ENCODE measurements around the gene EPB41L1. TPM values are rescaled to one million over a fixed set of nuclear protein-coding genes. Genes with fewer than 3 reads are reported as not detected.

EPB41L1 gene
- total and polyA plus RNA-seq, 2 donors = 32.1 to 37.0 TPM

DNA sequence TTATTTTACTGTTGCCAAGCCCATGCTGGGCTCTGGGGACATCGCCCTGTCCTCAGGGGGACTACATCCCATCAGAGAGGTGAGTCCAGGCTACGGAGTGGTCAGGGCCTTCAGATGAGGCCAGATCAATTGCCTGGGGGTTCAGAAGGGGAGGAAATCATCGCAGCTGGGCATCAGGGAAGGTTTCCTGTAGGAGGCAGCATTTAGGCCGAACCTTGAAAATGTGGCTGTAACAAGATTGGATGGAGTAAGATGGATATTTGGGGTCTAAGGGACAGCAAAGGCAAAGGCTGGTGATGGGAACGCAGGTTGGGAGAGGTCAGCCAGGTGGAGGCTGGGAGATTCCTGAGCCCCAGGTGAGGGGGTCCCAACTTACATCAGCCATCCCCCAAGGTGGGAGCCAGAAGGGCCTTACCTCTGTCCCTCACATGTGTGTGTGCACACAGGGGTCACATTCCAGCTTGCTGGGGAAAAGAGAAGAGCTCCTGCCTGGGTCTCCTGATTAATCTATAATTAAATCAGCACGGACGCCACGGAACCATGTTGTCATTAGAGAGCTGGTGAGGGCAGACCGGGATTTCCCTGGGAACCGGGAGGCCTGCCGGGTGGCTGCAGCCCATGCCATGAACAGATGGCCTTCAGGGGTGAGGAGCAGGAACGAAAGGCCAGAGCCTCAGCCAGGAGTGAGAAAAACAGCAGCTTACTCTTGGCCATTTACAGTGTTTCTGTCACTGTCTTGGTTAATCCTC is 121.1 kb downstream of the EPB41L1 start:
- no peak for DNase-seq (ENCODE audit: extremely low spot score)
- 74% methylated on average over 12 of the region's 12 CpGs for WGBS
- Histone ChIP-seq H3K27ac (ENCODE audit: low read depth) (no peak overlapping the region), H3K4me3 (ENCODE audit: low read depth, low read length) (no peak overlapping the region), H3K4me1 (ENCODE audit: insufficient read depth) (no peaks in the 10 kb centered on the region), H3K36me3 (ENCODE audit: insufficient read depth) (no peaks in the 10 kb centered on the region)

- H3K4me3 ChIP-seq (ENCODE audit: low read depth, low read length) = no peak overlapping the region
- no peak overlapping the region for H3K27ac ChIP-seq (ENCODE audit: low read depth)
- 69% methylated on average over 9 of the region's 9 CpGs for WGBS
- no peaks in the 10 kb centered on the region for H3K36me3 ChIP-seq (ENCODE audit: insufficient read depth)
- no peaks in the 10 kb centered on the region for H3K4me1 ChIP-seq (ENCODE audit: insufficient read depth)
- no peak for DNase-seq (ENCODE audit: extremely low spot score)
Measured at GRCh38 chr20:36277546-36277945, 123.0 kb downstream of the EPB41L1 start.

DNA sequence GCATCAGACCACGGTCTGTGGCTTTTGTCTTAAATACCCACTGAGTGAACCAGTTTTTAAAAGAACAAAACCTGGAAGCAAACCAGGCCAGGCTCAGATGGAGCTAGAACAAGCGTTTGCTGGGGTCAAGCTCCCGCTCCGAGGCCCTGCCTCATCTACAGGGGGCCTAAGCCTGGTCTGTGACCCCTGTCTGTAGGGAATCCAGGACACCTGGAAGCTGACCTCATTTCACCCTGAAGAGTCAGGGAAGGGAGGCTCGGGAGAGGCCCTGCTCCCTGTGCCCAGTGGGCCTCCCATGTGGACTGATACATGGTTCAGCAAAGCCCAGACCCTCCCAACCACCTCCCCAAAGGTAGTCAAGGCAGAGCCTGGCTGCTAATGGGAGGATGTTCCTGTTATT is 124.8 kb downstream of the EPB41L1 start:
- 68% methylated on average over 5 of the region's 5 CpGs for WGBS
- Histone ChIP-seq H3K4me3 (ENCODE audit: low read depth, low read length) (no peak overlapping the region), H3K27ac (ENCODE audit: low read depth) (no peak overlapping the region), H3K4me1 (ENCODE audit: insufficient read depth) (no peaks in the 10 kb centered on the region), H3K36me3 (ENCODE audit: insufficient read depth) (no peaks in the 10 kb centered on the region)
- DNase-seq (ENCODE audit: extremely low spot score) = no peak

GRCh38 chr20:36279776-36280175 is 125.2 kb downstream of the EPB41L1 start:
- 72% methylated on average over 6 of the region's 6 CpGs for WGBS

GRCh38 chr20:36281785-36282380 is 127.3 kb downstream of the EPB41L1 start:
- H3K27ac ChIP-seq (ENCODE audit: low read depth) = no peak overlapping the region
- DNase-seq (ENCODE audit: extremely low spot score) = no peak
- H3K4me1 ChIP-seq (ENCODE audit: insufficient read depth) = no peaks in the 10 kb centered on the region
- H3K36me3 ChIP-seq (ENCODE audit: insufficient read depth) = no peaks in the 10 kb centered on the region
- no peak overlapping the region for H3K4me3 ChIP-seq (ENCODE audit: low read depth, low read length)
- WGBS = 73% methylated on average over 10 of the region's 10 CpGs

More at GRCh38 chr20:36279776-36280175, 125.2 kb downstream of the EPB41L1 start:
- H3K27ac ChIP-seq (ENCODE audit: low read depth) = no peak overlapping the region
- no peaks in the 10 kb centered on the region for H3K36me3 ChIP-seq (ENCODE audit: insufficient read depth)
- DNase-seq (ENCODE audit: extremely low spot score) = no peak
- no peak overlapping the region for H3K4me3 ChIP-seq (ENCODE audit: low read depth, low read length)
- H3K4me1 ChIP-seq (ENCODE audit: insufficient read depth) = no peaks in the 10 kb centered on the region

Other genes with a start within 250 kb of the EPB41L1 start
- gene SCAND1, start 200.2 kb upstream of the EPB41L1 start, total RNA-seq = 17.9 TPM
- 99.1 TPM for gene SCAND1, start 200.2 kb upstream of the EPB41L1 start, polyA plus RNA-seq
- 1.9 TPM for gene CNBD2, start 186.2 kb upstream of the EPB41L1 start, total RNA-seq
- gene CNBD2, start 186.2 kb upstream of the EPB41L1 start, polyA plus RNA-seq = 8.6 TPM
- gene AAR2, start 81.7 kb downstream of the EPB41L1 start, total RNA-seq = 18.2 TPM
- gene AAR2, start 81.7 kb downstream of the EPB41L1 start, polyA plus RNA-seq = 46.2 TPM
- gene DLGAP4, start 151.6 kb downstream of the EPB41L1 start, total RNA-seq = 17.2 TPM
- gene DLGAP4, start 151.6 kb downstream of the EPB41L1 start, polyA plus RNA-seq = 61.3 TPM